SK-N-SH treated with all-trans-retinoic acid at 6 μM for 48 hours (cell line): ENCODE measurements around the gene SLC37A4.

Experiments
- ATAC-seq: fragments of 200-7000 bp; cut with Tn5 transposase; 3 replicates; pipeline ENCODE4 v1.9.1; 2020; ENCODE audit warnings: mild to moderate bottlenecking, moderate library complexity
- ARNTL ChIP-seq: fragments of 450-650 bp; formaldehyde crosslinking; IDR thresholded peaks from 2 replicates; pipeline ENCODE4 v1.5.0; 2020; ENCODE audit warnings: low read depth, mild to moderate bottlenecking, moderate library complexity, borderline replicate concordance
- CREB5 ChIP-seq: fragments of 250-450 bp; sonication (Bioruptor Pico); IDR thresholded peaks from 2 replicates; pipeline ENCODE4 v1.5.1; 2020; ENCODE audit warnings: low read depth, mild to moderate bottlenecking, moderate library complexity
- CSDC2 ChIP-seq: fragments of 250-450 bp; sonication (Bioruptor Pico); IDR thresholded peaks from 2 replicates; pipeline ENCODE4 v1.5.0; 2020; ENCODE audit warnings: mild to moderate bottlenecking, moderate library complexity
- ESRRG ChIP-seq: fragments of 250-450 bp; sonication (Bioruptor Pico); IDR thresholded peaks from 2 replicates; pipeline ENCODE4 v1.6.1; 2021; ENCODE audit warnings: mild to moderate bottlenecking
- GLIS3 ChIP-seq: fragments of 250-450 bp; sonication (Bioruptor Pico); IDR thresholded peaks from 2 replicates; pipeline ENCODE4 v1.5.0; 2020; ENCODE audit warnings: mild to moderate bottlenecking, moderate library complexity
- ISL1 ChIP-seq: fragments of 250-450 bp; sonication (Bioruptor Pico); IDR thresholded peaks from 2 replicates; pipeline ENCODE4 v2.1.2; 2022; ENCODE audit warnings: mild to moderate bottlenecking, moderate library complexity
- OSR1 ChIP-seq: fragments of 250-450 bp; sonication (Bioruptor Pico); IDR thresholded peaks from 2 replicates; pipeline ENCODE4 v1.8.0; 2022; ENCODE audit warnings: moderate library complexity, mild to moderate bottlenecking, inconsistent platforms
- PATZ1 ChIP-seq: fragments of 250-450 bp; sonication (Bioruptor Pico); IDR thresholded peaks from 2 replicates; pipeline ENCODE4 v1.8.0; 2020; ENCODE audit warnings: mild to moderate bottlenecking, moderate library complexity, borderline replicate concordance
- POU6F1 ChIP-seq: fragments of 250-450 bp; sonication (Bioruptor Pico); IDR thresholded peaks from 2 replicates; pipeline ENCODE4 v1.8.0; 2021; ENCODE audit warnings: low read depth, mild to moderate bottlenecking, moderate library complexity, borderline replicate concordance
- PPARA ChIP-seq: fragments of 250-450 bp; sonication (Bioruptor Pico); IDR thresholded peaks from 2 replicates; pipeline ENCODE4 v1.5.0; 2020; ENCODE audit warnings: mild to moderate bottlenecking, borderline replicate concordance
- RARB ChIP-seq: fragments of 250-450 bp; sonication (Bioruptor Pico); IDR thresholded peaks from 2 replicates; pipeline ENCODE4 v1.8.0; 2021; ENCODE audit warnings: mild to moderate bottlenecking, moderate library complexity
- SNAI2 ChIP-seq: fragments of 250-450 bp; sonication (Bioruptor Pico); IDR thresholded peaks from 2 replicates; pipeline ENCODE4 v1.5.0; 2020; ENCODE audit warnings: mild to moderate bottlenecking, moderate library complexity
- TOX ChIP-seq: fragments of 250-450 bp; sonication (Bioruptor Pico); IDR thresholded peaks from 2 replicates; pipeline ENCODE4 v1.8.0; 2021; ENCODE audit warnings: mild to moderate bottlenecking, moderate library complexity, borderline replicate concordance
- ZC3H10 ChIP-seq: fragments of 250-450 bp; sonication (Bioruptor Pico); IDR thresholded peaks from 2 replicates; pipeline ENCODE4 v1.5.1; 2021; ENCODE audit warnings: mild to moderate bottlenecking, moderate library complexity
- ZFP3 ChIP-seq: fragments of 250-450 bp; sonication (Bioruptor Pico); IDR thresholded peaks from 2 replicates; pipeline ENCODE4 v1.5.0; 2020; ENCODE audit warnings: mild to moderate bottlenecking, moderate library complexity
- ZFP30 ChIP-seq: fragments of 450-650 bp; formaldehyde crosslinking; IDR thresholded peaks from 2 replicates; pipeline ENCODE4 v1.5.0; 2022; ENCODE audit warnings: mild to moderate bottlenecking, moderate library complexity
- ZNF565 ChIP-seq: fragments of 450-650 bp; formaldehyde crosslinking; conservative IDR thresholded peaks from 2 replicates; pipeline ENCODE4 v1.5.0; 2020; ENCODE audit warnings: low read depth, mild to moderate bottlenecking, moderate library complexity
- ZNF70 ChIP-seq: fragments of 450-650 bp; formaldehyde crosslinking; IDR thresholded peaks from 2 replicates; pipeline ENCODE4 v1.5.0; 2020; ENCODE audit warnings: mild to moderate bottlenecking, moderate library complexity
- ZNF8 ChIP-seq: fragments of 450-650 bp; formaldehyde crosslinking; IDR thresholded peaks from 2 replicates; pipeline ENCODE4 v1.5.0; 2020; ENCODE audit warnings: mild to moderate bottlenecking, moderate library complexity

The SLC37A4 gene

GRCh38 chr11:119052163-119052814 is 21.6 kb upstream of the SLC37A4 start:
- ATAC-seq: no peak
- TF ChIP-seq CSDC2 (no peak), CREB5 (CRISPR knock-in tag) (no peak), ZC3H10 (no peak), OSR1 (no peak), SNAI2 (no peak), POU6F1 (CRISPR knock-in tag) (no peak), TOX (no peak), GLIS3 (no peak), ZFP30 (no peak), ARNTL (no peak), ZNF565 (no peak), ISL1 (CRISPR knock-in tag) (no peak), ESRRG (CRISPR knock-in tag) (no peak), ZNF70 (no peak), PATZ1 (CRISPR knock-in tag) (no peak)

GRCh38 chr11:119051440-119052162 is 20.9 kb upstream of the SLC37A4 start:
- ATAC-seq: no peak
- no peak for TF ChIP-seq CREB5 (CRISPR knock-in tag)
- TF ChIP-seq, all 23 proteins: peak for 0

- TF ChIP-seq PPARA (CRISPR knock-in tag): no peak
- no peak for TF ChIP-seq PATZ1 (CRISPR knock-in tag)
- TF ChIP-seq TOX: no peak
- TF ChIP-seq ZNF565: no peak
- TF ChIP-seq ZNF70: no peak
- no peak for TF ChIP-seq ZFP3 (CRISPR knock-in tag)
- no peak for TF ChIP-seq ARNTL
- TF ChIP-seq GLIS3: no peak
- no peak for TF ChIP-seq ZC3H10
- ATAC-seq: no peak
Measured at GRCh38 chr11:119049081-119049480, 18.4 kb upstream of the SLC37A4 start.

- no peak for ATAC-seq
- no peak for TF ChIP-seq ZFP3 (CRISPR knock-in tag)
- no peak for TF ChIP-seq RARB (CRISPR knock-in tag)
- TF ChIP-seq CREB5 (CRISPR knock-in tag): no peak
- no peak for TF ChIP-seq SNAI2
- TF ChIP-seq ZNF565: no peak
- no peak for TF ChIP-seq ZNF70
- no peak for TF ChIP-seq POU6F1 (CRISPR knock-in tag)
- no peak for TF ChIP-seq ZNF8 (CRISPR knock-in tag)
- TF ChIP-seq, all 23 proteins: peak for 0
Measured at GRCh38 chr11:119048644-119049043, 18.0 kb upstream of the SLC37A4 start.
